GM12878 (cell line): ENCODE data around the gene SRSF12.
"Not testable (repeated sequence)": the region's sequence is repeated elsewhere in the genome, so short reads cannot be mapped to it uniquely, and the experiment has no call there.

ENCODE experiments used
- JUND ChIP-seq: IDR thresholded peaks from 2 replicates; pipeline ENCODE4 v1.6.1; 2012; ENCODE audit warnings: low read depth, mild to moderate bottlenecking, low read length, improper control_type of control experiment, moderate library complexity
- TF ChIP-seq, protein P1 (sequence below), 3 experiments: IDR thresholded peaks in 2 of 3; conservative IDR thresholded peaks in 1 of 3; 2 replicates each; pipeline ENCODE4 v1.5.1; 2011; ENCODE audit warnings: low read depth in 3 of 3, low read length in 3 of 3, mild to moderate bottlenecking in 3 of 3, control low read depth in 2 of 3, moderate library complexity in 2 of 3, inconsistent platforms in 1 of 3, mixed read lengths in 1 of 3; ENCODE audit not compliant: control insufficient read depth in 2 of 3, insufficient read depth in 1 of 3; ENCODE audit errors: extremely low read depth in 1 of 3

GRCh38 chr6:89128256-89128671 is 10.4 kb upstream of the SRSF12 start:
- TF ChIP-seq, protein P1, sequence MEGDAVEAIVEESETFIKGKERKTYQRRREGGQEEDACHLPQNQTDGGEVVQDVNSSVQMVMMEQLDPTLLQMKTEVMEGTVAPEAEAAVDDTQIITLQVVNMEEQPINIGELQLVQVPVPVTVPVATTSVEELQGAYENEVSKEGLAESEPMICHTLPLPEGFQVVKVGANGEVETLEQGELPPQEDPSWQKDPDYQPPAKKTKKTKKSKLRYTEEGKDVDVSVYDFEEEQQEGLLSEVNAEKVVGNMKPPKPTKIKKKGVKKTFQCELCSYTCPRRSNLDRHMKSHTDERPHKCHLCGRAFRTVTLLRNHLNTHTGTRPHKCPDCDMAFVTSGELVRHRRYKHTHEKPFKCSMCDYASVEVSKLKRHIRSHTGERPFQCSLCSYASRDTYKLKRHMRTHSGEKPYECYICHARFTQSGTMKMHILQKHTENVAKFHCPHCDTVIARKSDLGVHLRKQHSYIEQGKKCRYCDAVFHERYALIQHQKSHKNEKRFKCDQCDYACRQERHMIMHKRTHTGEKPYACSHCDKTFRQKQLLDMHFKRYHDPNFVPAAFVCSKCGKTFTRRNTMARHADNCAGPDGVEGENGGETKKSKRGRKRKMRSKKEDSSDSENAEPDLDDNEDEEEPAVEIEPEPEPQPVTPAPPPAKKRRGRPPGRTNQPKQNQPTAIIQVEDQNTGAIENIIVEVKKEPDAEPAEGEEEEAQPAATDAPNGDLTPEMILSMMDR (IDR thresholded peaks at IDR 0.05 in 2 of 3, conservative IDR thresholded peaks at IDR 0.05 in 1 of 3; ENCODE audit: control insufficient read depth in 2 of 3, extremely low read depth in 1 of 3, insufficient read depth in 1 of 3, low read depth in 3 of 3, low read length in 3 of 3): not testable (repeated sequence)
- TF ChIP-seq JUND: not testable (repeated sequence)
